Fibroblast of skin of back (primary cell): ENCODE results near the gene RALGPS2. TPM values are rescaled to one million over a fixed set of nuclear protein-coding genes. Genes with fewer than 3 reads are reported as not detected.
A peak's percentile ranks its signal among the peaks of the same experiment; 100 is the strongest.

Source experiments
- DNase-seq: peaks from one replicate; pipeline ENCODE4 v3.0.0-alpha.2; 2013
- polyA plus RNA-seq, 2 experiments: library from polyadenylated mRNA; unstranded; fragments of 120-200 nt; gene quantifications; one replicate each; pipeline ENCODE4 v1.2.1, GENCODE V29; 2013; ENCODE audit not compliant: insufficient read length in 2 of 2

Gene RALGPS2, protein sequence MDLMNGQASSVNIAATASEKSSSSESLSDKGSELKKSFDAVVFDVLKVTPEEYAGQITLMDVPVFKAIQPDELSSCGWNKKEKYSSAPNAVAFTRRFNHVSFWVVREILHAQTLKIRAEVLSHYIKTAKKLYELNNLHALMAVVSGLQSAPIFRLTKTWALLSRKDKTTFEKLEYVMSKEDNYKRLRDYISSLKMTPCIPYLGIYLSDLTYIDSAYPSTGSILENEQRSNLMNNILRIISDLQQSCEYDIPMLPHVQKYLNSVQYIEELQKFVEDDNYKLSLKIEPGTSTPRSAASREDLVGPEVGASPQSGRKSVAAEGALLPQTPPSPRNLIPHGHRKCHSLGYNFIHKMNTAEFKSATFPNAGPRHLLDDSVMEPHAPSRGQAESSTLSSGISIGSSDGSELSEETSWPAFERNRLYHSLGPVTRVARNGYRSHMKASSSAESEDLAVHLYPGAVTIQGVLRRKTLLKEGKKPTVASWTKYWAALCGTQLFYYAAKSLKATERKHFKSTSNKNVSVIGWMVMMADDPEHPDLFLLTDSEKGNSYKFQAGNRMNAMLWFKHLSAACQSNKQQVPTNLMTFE
- 22.7 TPM for polyA plus RNA-seq (2013, experiment 1 of 2; ENCODE audit: insufficient read length)
- 30.3 TPM for polyA plus RNA-seq (2013, experiment 2 of 2; ENCODE audit: insufficient read length)

DNA sequence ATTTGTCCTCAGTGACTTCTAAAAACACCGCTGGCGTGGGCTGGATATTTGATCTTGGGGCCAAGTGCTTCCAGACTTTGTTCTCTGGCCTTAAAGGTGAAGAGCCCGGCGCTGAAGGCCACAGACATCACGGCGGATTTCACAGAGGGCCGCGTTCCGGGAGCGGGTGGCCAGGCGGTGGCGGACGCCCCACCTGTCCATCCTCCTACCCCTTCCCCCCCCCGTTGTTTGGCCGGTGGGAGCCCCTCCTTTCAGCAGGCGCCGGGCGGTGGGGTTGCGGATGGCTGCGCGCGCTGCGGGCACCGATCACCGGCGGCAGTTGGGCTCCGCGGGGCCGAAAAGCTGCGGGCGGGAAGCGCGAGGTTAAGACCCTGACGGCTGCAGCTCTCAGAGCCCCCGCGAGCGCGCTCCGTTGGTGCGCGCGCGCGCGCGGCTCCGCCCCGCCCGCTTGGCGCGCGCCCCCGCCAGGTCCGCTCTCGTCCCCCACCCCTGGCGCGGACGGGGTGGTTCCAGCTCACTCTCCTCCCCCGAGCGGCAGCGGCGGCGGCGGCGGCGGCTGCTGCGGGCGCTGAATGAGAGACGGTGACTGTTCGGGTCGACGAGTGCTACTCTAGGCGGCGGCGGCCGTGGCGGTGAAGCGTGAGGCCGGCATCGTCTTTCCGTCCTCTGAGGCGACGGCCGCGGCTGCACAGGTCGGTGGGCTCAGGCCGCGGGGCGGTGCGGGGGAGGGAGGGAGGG, at the start of gene RALGPS2:
Gene RALGPS2, plus strand, starts transcription at position 517 of the 738 bp plus-strand sequence. CDS start 51,521 bp downstream, outside the sequence.
- peak; percentile 84 for DNase-seq

DNA sequence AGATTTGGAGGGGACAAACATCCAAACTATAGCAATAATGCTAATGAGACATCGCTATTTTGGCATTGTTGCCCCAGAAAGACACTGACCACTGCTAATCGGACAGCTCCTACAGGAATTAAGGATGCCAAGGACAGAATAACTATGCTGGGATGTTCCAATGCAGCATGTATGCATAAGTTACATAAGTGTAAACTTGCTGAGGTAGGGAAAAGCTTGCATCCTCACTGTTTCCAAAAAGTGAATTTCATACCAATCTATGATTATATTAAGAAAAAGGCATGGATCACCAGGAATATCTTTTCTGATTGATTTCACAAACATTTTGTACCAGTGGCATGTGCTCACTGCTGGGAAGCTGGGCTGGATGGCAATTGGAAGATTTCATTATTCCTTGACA, 45.8 kb upstream of the RALGPS2 start:
- DNase-seq: no peak

GRCh38 chr1:178682429-178682828, 42.6 kb upstream of the RALGPS2 start:
- DNase-seq: no peak

GRCh38 chr1:178682886-178683285, 42.2 kb upstream of the RALGPS2 start:
- no peak for DNase-seq

DNA sequence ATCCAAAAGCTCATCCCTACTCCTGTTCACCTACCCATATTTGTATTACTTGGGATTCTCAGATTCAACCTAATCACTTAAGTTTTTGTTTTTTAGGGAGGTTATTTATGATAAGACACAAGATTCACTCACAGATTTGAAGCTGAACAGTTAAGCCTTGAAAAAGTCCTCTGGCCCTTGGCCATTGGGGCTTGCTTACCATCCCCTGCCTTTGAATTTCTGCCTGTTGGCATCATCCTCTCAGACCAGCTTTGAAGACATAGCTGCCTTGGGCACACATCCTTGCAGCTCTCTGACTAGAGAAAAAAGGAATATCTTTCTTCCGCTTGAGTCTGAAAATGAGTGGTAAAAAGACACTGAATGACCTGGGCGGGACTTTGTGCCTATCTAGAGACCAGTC, 41.8 kb upstream of the RALGPS2 start:
- no peak for DNase-seq

DNA sequence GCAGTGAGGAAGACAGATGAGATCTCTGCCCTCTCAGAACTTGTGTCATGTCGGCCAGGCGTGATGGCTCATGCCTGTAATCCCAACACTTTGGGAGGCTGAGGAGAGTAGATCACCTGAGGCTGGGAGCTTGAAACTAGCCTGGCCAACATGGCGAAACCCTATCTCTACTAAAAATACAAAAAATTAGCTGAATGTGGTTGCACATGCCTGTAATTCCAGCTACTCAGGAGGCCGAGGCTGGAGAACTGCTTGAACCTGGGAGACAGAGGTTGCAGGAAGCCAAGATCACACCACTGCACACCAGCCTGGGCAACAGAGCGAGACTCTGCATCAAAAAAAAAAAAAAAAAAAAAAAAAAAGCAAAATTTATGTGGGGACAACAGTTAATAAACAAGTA, 40.9 kb upstream of the RALGPS2 start:
- no peak for DNase-seq

- peak; percentile 96 for DNase-seq
Observed at GRCh38 chr1:178684542-178685000, 40.5 kb upstream of the RALGPS2 start.

- DNase-seq: no peak
Observed at GRCh38 chr1:178686407-178686806, 38.6 kb upstream of the RALGPS2 start.

DNA sequence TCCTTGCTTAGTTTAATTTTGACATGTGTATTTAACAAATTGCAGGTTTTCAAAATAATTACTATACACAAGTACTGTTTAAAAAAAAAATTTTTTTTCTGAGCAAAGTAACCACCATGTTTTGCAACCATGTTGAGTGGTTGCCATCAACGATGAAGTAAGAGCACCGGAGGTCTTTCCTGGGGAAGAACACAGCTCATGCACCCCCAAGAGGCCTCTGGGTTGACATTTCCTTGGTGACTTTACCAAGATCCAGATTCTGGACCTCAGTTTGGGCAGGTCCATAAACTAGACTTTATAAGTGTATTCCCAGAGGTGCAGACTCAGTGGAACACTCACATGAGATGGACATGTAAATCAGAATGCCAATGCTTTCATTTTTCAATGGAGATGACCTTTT, 36.8 kb upstream of the RALGPS2 start:
- DNase-seq: no peak

- no peak for DNase-seq
Observed at GRCh38 chr1:178689769-178690168, 35.3 kb upstream of the RALGPS2 start.

GRCh38 chr1:178690496-178690895, 34.5 kb upstream of the RALGPS2 start:
- no peak for DNase-seq

- no peak for DNase-seq
Observed at GRCh38 chr1:178692564-178693327, 32.3 kb upstream of the RALGPS2 start.

DNA sequence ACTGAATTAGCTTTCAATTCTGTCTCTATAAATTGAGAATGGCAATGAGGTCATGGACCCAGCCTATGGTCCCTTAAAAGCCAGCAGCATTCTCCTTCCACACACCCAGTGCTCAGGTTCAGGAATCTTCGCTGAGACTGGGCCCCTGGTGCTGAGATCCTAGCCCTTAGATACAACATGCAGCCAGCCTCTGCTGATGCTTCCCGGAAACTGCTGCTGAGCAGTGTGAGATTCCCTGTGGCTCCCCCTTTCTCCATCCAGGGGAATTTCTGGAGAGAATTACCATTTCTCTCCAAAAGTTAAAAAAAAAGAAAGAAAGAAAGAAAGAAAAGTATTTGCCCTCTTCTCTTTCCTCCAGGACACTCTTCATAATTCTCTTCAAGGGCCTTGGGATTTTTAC, 31.7 kb upstream of the RALGPS2 start:
- no peak for DNase-seq

- DNase-seq: peak; percentile 32
Observed at GRCh38 chr1:178694923-178695525, 30.0 kb upstream of the RALGPS2 start.

GRCh38 chr1:178702146-178702545, 22.9 kb upstream of the RALGPS2 start:
- peak; percentile 53 for DNase-seq

DNA sequence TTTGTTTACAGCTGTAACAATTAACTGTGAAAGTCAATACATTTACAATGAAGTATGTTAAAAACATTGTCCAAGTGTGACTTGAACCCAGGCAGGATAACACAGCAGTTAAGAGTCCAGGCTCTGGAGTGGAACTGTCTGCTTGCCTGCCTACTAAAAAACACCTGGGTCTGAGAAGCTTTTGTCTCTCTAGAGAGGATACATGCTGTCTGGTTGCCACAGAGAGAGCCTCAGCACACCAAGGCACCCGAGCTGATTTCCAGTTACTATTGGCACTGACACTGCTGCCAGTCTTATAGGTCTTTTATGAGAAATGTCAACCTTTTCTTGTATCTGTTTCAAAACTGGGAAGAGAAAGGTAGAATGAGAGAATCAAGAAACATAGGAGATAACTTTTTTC, 20.2 kb upstream of the RALGPS2 start:
- DNase-seq: no peak

DNA sequence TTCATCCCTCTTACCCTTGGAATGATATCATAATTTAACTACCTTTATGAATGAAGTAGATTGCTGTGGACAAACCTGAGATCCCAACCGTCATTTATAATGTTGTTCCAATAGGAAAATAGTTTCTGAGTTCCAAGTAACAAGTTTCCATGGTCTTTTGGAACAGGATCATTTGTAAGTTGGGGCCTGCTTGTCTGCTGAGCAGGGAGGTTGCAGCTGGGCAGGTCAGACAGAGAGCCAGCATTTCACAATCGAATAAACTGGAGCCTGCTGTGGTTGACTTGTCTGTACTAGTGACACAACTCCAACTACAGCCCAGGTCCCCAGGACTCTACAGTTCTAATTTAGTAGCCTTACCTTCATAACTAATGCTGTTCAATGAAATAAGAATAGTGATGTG, 18.6 kb upstream of the RALGPS2 start:
- no peak for DNase-seq

DNA sequence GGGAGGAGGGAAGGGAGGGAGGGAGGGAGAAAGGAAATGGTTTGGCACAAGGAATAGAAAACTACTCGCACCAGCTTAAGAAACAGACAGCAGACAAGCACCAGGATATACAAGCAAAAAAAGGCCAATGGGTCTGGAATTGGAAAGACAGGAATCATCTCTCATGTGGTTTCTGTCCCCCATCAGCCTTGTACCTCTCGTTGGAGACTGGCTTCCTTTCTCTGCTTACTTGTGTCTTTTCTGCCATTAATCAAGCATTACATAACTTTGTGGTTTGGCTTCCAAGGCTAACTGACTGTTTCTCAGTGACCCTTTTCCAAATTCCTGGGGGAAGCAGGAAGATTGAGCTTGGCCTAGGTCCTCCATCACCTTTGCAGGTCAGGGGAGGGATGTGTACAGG, 11.8 kb upstream of the RALGPS2 start:
- no peak for DNase-seq

DNA sequence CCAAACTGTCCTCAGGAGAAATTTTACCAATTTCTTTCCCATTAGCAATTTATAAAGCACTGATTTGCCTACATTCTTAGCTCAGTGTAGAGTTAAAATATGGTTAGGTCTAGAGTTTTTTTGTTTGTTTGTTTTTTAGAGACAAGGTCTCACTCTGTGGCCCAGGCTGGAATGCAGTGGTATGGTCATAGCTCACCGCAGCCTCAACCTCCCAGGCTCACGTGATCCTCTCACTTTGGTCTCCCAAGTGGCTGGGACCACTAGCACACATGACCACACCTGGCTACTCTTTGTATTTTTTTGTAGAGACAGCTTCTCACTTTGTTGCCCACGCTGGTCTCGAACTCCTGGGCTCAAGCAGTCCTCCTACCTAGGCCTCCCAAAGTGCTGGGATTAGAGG, 10.6 kb upstream of the RALGPS2 start:
- no peak for DNase-seq

DNA sequence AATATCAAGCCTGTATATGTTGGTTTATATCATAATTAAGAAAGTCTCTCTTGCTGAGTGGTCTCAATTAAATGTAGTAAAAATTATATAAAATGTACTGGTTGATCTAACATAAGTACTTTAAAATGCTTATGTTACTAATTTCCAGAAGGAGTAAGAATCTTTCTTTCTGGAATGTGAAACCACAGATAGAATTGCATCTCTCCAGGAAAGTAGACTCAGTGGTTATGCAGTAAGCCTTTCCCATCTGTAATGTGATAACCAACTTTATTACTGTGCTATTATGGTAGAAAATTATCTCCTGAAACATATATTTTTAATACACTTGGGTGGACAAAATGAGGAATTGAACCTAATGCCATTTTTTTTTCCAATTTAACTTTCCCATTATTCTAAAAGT, 8.9 kb upstream of the RALGPS2 start:
- peak; percentile 53 for DNase-seq

DNA sequence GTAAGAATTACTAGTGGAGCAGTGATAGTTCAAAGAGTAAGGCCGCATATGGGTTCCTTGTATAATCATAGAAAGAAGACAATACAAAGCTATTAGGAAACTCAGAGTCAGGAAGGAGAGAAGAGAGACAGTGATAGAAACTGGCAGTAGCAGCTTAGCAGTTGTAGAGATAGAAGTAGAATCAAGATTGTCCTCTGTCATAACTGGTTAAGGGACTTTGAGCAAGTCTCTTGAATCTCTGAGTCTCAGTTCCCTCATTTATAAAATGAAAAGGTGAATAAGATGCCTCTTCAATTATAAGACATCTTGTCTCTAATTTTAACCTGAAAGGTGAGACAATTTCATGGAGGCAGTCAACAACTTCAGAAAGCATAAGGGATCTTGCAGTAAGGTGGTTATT, 6.5 kb upstream of the RALGPS2 start:
- DNase-seq: no peak

DNA sequence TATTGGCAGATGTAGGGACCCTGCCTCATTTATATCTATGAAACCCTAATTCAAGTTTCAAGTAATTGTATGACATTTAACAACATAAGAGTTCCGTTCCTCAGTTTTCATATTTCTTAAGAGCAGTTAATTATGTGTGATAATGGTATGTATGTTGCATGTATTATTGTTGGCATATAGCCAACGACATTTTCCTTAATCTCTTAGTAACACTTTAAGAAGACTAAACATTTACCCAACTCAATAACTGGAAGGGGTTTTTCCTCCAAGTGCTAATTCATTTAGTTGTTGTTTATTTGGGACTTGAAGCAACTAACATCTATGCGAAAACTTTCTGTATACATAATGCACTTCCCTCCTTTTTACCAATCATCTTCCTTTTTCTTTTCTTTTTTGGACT, 1.5 kb upstream of the RALGPS2 start:
- DNase-seq: no peak
